HepG2 (cell line): ENCODE measurements around the gene DRAXIN.

Experiments
- CEBPB ChIP-seq: IDR thresholded peaks from 2 replicates; pipeline ENCODE4 v1.6.1; 2011; ENCODE audit warnings: low read depth, low read length, improper control_type of control experiment, borderline replicate concordance
- EP300 ChIP-seq, 3 experiments: sonication (generic) in 1 of 3; formaldehyde crosslinking in 1 of 3; IDR thresholded peaks; 2 replicates each; pipeline versions ENCODE4 v1.5.1 to v1.6.1; 2011 to 2020; ENCODE audit warnings: low read depth in 2 of 3, low read length in 2 of 3, borderline replicate concordance in 1 of 3, improper control_type of control experiment in 1 of 3, mild to moderate bottlenecking in 1 of 3, missing genetic modification reagents in 1 of 3, moderate library complexity in 1 of 3
- KAT7 ChIP-seq: IDR thresholded peaks from 2 replicates; pipeline ENCODE4 v1.6.1; 2018; ENCODE audit warnings: borderline replicate concordance, missing compliant biosample characterization
- NFYB ChIP-seq: sonication (generic); formaldehyde crosslinking; IDR thresholded peaks from 2 replicates; pipeline ENCODE4 v1.4.0; 2020; ENCODE audit warnings: missing genetic modification reagents
- POLR2A ChIP-seq, 2 experiments: IDR thresholded peaks; 2 replicates each; pipeline ENCODE4 v1.6.1; 2011; ENCODE audit warnings: low read depth in 2 of 2, low read length in 2 of 2, mild to moderate bottlenecking in 1 of 2, moderate library complexity in 1 of 2; ENCODE audit not compliant: insufficient read depth in 1 of 2
- POLR2AphosphoS5 ChIP-seq: IDR thresholded peaks from 2 replicates; pipeline ENCODE4 v1.6.1; 2012; ENCODE audit warnings: low read depth, low read length
- RAD21 ChIP-seq: fragments of 450-650 bp; formaldehyde crosslinking; IDR thresholded peaks from 2 replicates; pipeline ENCODE4 v1.5.0; 2020; ENCODE audit warnings: mild to moderate bottlenecking
- RARG ChIP-seq: sonication (generic); formaldehyde crosslinking; IDR thresholded peaks from 2 replicates; pipeline ENCODE4 v1.4.0; 2020; ENCODE audit warnings: low read depth, mild to moderate bottlenecking, missing genetic modification reagents
- TBL1XR1 ChIP-seq: fragments of 150-350 bp; IDR thresholded peaks from 2 replicates; pipeline ENCODE4 v1.6.1; 2014; ENCODE audit warnings: borderline replicate concordance, low read length; ENCODE audit not compliant: partially characterized antibody
- ZMYM4 ChIP-seq: sonication (generic); formaldehyde crosslinking; IDR thresholded peaks from 2 replicates; pipeline ENCODE4 v1.8.1; 2023; ENCODE audit warnings: mild to moderate bottlenecking, missing genetic modification reagents

DNA sequence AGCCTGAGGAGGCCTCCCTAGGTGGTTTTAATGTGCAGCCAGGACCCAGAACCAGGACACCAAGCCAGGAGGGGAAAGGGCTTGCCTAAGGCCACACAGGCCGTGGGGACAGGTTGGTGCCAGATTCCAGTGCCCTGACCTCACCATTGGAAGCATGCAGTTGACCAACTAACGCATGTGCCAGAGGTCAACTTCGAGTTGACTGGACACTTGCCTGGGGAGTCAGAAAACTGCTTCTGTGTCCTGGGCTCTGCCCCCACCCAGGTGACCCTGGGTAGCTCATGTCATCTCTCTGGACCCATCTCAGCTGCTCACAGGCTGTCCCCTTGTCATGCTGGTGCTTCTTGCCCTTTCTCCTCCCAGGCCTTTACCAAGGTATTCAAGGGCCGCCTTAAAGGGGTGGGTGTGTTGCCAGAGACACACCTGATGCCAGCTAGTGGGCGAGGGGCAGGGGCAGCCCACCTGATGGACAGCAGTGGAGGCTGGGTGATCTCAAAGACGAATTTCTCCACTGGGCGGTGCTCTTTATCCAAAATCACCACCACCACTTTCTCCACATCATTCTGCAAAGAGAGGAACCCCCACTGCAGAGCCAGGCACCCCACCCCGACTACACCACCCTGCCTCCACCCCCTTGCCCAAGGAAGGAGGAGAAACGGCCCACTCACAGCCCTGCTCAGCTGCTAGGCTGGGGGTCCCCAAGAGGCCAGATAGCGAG, 15.0 kb upstream of the DRAXIN start:
- TF ChIP-seq KAT7 (CRISPR knock-in tag) (no peak), ZMYM4 (no peak), POLR2AphosphoS5 (no peak), CEBPB (no peak), RAD21 (CRISPR knock-in tag) (no peak), RARG (CRISPR knock-in tag) (no peak), TBL1XR1 (no peak), POLR2A (IDR thresholded peaks at IDR 0.05; ENCODE audit: insufficient read depth in 1 of 2, low read depth in 2 of 2, low read length in 2 of 2) (no peak), NFYB (CRISPR knock-in tag) (no peak), EP300 (IDR thresholded peaks at IDR 0.05; ENCODE audit: low read depth in 2 of 2, low read length in 2 of 2) (no peak), EP300 (CRISPR knock-in tag; IDR thresholded peaks at IDR 0.05; ENCODE audit: borderline replicate concordance) (no peak)
